GM19328 (cell line): ENCODE results near the gene RCAN2.
A peak's percentile ranks its signal among the peaks of the same experiment; 100 is the strongest.

ENCODE experiments used
- ATAC-seq: cut with Tn5 transposase; IDR thresholded peaks from one replicate; pipeline ENCODE4 v1.9.1; 2021; ENCODE audit warnings: mild to moderate bottlenecking, moderate library complexity; ENCODE audit not compliant: unreplicated experiment

RCAN2 gene

GRCh38 chr6:46296586-46296985 lies 194.7 kb downstream of the RCAN2 start:
- no peak for ATAC-seq

- peak; percentile 91 for ATAC-seq
These were observed 197.5 kb downstream of the RCAN2 start for GRCh38 chr6:46293641-46294316.

- no peak for ATAC-seq
These were observed 199.4 kb downstream of the RCAN2 start for GRCh38 chr6:46291880-46292279.

GRCh38 chr6:46291275-46291633 lies 200.0 kb downstream of the RCAN2 start:
- ATAC-seq: no peak

GRCh38 chr6:46290421-46291274 lies 200.6 kb downstream of the RCAN2 start:
- no peak for ATAC-seq

GRCh38 chr6:46289898-46290297 lies 201.4 kb downstream of the RCAN2 start:
- ATAC-seq: no peak

GRCh38 chr6:46288835-46289234 lies 202.4 kb downstream of the RCAN2 start:
- ATAC-seq: no peak

GRCh38 chr6:46287681-46288080 lies 203.6 kb downstream of the RCAN2 start:
- ATAC-seq: no peak

- ATAC-seq: no peak
These were observed 204.2 kb downstream of the RCAN2 start for GRCh38 chr6:46287043-46287442.

GRCh38 chr6:46284475-46284874 lies 206.8 kb downstream of the RCAN2 start:
- ATAC-seq: no peak

GRCh38 chr6:46281110-46281509 lies 210.1 kb downstream of the RCAN2 start:
- ATAC-seq: no peak

GRCh38 chr6:46279874-46280273 lies 211.4 kb downstream of the RCAN2 start:
- no peak for ATAC-seq

- ATAC-seq: no peak
These were observed 214.6 kb downstream of the RCAN2 start for GRCh38 chr6:46276576-46277142.

- ATAC-seq: no peak
These were observed 216.7 kb downstream of the RCAN2 start for GRCh38 chr6:46274502-46274901.

GRCh38 chr6:46273911-46274310 lies 217.3 kb downstream of the RCAN2 start:
- ATAC-seq: no peak

- no peak for ATAC-seq
These were observed 219.5 kb downstream of the RCAN2 start for GRCh38 chr6:46271728-46272127.

GRCh38 chr6:46271107-46271506 lies 220.1 kb downstream of the RCAN2 start:
- no peak for ATAC-seq

- no peak for ATAC-seq
These were observed 220.9 kb downstream of the RCAN2 start for GRCh38 chr6:46270336-46270735.

GRCh38 chr6:46269447-46270229 lies 221.6 kb downstream of the RCAN2 start:
- no peak for ATAC-seq

- ATAC-seq: no peak
These were observed 223.7 kb downstream of the RCAN2 start for GRCh38 chr6:46267515-46267914.

- no peak for ATAC-seq
These were observed 225.9 kb downstream of the RCAN2 start for GRCh38 chr6:46265373-46265772.
